Effector CD8-positive, alpha-beta T cell (primary cell): ENCODE results near the gene SIX4.

Experiments used
- DNase-seq: peaks from one replicate; lab custom pipeline; 2025; lab: John Stamatoyannopoulos, UW

SIX4 gene

GRCh38 chr14:60722107-60722356 is 2.1 kb downstream of the SIX4 start:
- DNase-seq, result no peak

- DNase-seq, result peak; percentile 42
Measured at GRCh38 chr14:60721326-60722106, 2.6 kb downstream of the SIX4 start.

GRCh38 chr14:60720962-60721325 is 3.2 kb downstream of the SIX4 start:
- no peak for DNase-seq

GRCh38 chr14:60720391-60720790 is 3.8 kb downstream of the SIX4 start:
- no peak for DNase-seq

GRCh38 chr14:60713513-60713912 is 10.6 kb downstream of the SIX4 start:
- DNase-seq, result no peak

GRCh38 chr14:60710494-60710893 is 13.7 kb downstream of the SIX4 start:
- DNase-seq, result no peak

- DNase-seq, result no peak
Measured at GRCh38 chr14:60707858-60708257, 16.3 kb downstream of the SIX4 start.

GRCh38 chr14:60705100-60705499 is 19.1 kb downstream of the SIX4 start:
- no peak for DNase-seq

GRCh38 chr14:60700598-60700997 is 23.6 kb downstream of the SIX4 start:
- DNase-seq, result no peak

- no peak for DNase-seq
Measured at GRCh38 chr14:60695327-60695726, 28.8 kb downstream of the SIX4 start.

- no peak for DNase-seq
Measured at GRCh38 chr14:60691383-60692113, 32.6 kb downstream of the SIX4 start.

- no peak for DNase-seq
Measured at GRCh38 chr14:60686865-60687264, 37.3 kb downstream of the SIX4 start.

- DNase-seq, result no peak
Measured at GRCh38 chr14:60684203-60684602, 39.9 kb downstream of the SIX4 start.

- no peak for DNase-seq
Measured at GRCh38 chr14:60681271-60681670, 42.9 kb downstream of the SIX4 start.

- DNase-seq, result no peak
Measured at GRCh38 chr14:60680511-60680910, 43.6 kb downstream of the SIX4 start.

- DNase-seq, result no peak
Measured at GRCh38 chr14:60679566-60680258, 44.4 kb downstream of the SIX4 start.

GRCh38 chr14:60677701-60678100 is 46.5 kb downstream of the SIX4 start:
- DNase-seq, result no peak

- DNase-seq, result no peak
Measured at GRCh38 chr14:60670989-60671388, 53.2 kb downstream of the SIX4 start.

- no peak for DNase-seq
Measured at GRCh38 chr14:60668431-60669112, 55.6 kb downstream of the SIX4 start.

GRCh38 chr14:60665177-60665550 is 59.0 kb downstream of the SIX4 start:
- DNase-seq, result no peak

- no peak for DNase-seq
Measured at GRCh38 chr14:60662982-60663381, 61.2 kb downstream of the SIX4 start.

- DNase-seq, result no peak
Measured at GRCh38 chr14:60661721-60662120, 62.4 kb downstream of the SIX4 start.
